Esophagus muscularis mucosa (tissue), 3 donors: ENCODE results near the gene FAAP20.

Experiments
- POLR2A ChIP-seq: fragments of 450-650 bp; IDR thresholded peaks from one replicate; pipeline ENCODE4 v1.6.1; 2017; ENCODE audit warnings: antibody characterized with exemption, moderate library complexity, mild to moderate bottlenecking, low read depth
- TF ChIP-seq, protein P1 (sequence below), 3 experiments: fragments of 200-600 bp in 2 of 3; fragments of 450-650 bp in 1 of 3; sonication (generic) in 2 of 3; IDR thresholded peaks; one replicate each; pipeline ENCODE4 v1.5.1; 2017 to 2019; ENCODE audit warnings: antibody characterized with exemption in 3 of 3, mild to moderate bottlenecking in 2 of 3, moderate library complexity in 1 of 3

DNA sequence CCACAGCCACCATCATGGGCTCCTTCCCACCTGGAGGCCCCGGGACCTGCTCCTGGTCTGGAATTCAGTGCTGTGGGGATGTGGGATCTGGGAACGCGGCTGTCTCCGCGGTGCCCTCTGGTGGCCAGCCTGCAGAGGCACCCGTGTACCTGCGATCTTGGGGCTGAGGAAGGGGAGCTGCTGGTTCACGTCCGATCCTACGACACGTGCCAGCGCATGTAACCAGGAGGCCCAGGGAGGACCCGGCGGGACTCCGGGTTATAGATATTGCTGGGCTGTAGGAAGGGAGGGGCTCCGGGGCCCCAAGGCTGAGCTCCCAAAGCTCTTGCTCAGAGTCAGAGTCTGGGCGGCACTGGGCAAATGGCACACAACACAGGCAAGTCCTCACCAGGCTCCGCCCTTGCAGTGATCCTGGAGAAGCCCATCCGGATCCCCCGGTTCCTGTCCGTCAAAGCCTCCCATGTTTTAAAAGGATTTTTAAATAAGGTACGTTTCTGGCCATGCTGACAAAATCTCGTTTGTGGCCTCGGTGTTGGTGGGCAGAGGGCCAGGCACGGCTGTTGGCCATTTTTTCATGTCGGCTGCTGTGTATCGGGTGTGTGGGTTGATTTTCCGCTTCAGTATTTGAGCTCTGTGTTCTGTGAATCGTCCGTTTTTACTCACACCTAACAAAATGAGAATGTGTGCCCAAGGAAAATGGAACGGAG lies 20.1 kb downstream of the FAAP20 start:
- TF ChIP-seq POLR2A = no peak
- TF ChIP-seq, protein P1, sequence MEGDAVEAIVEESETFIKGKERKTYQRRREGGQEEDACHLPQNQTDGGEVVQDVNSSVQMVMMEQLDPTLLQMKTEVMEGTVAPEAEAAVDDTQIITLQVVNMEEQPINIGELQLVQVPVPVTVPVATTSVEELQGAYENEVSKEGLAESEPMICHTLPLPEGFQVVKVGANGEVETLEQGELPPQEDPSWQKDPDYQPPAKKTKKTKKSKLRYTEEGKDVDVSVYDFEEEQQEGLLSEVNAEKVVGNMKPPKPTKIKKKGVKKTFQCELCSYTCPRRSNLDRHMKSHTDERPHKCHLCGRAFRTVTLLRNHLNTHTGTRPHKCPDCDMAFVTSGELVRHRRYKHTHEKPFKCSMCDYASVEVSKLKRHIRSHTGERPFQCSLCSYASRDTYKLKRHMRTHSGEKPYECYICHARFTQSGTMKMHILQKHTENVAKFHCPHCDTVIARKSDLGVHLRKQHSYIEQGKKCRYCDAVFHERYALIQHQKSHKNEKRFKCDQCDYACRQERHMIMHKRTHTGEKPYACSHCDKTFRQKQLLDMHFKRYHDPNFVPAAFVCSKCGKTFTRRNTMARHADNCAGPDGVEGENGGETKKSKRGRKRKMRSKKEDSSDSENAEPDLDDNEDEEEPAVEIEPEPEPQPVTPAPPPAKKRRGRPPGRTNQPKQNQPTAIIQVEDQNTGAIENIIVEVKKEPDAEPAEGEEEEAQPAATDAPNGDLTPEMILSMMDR (IDR thresholded peaks at IDR 0.05) = peak; percentile 88 to 99 (median 91)
